K562 (cell line): ENCODE measurements around the gene LDLR. TPM values are rescaled to one million over a fixed set of nuclear protein-coding genes. Genes with fewer than 3 reads are reported as not detected.

Experiments
- DDX20 ChIP-seq: fragments of 450-650 bp; IDR thresholded peaks from 2 replicates; pipeline ENCODE4 v1.6.1; 2016; ENCODE audit warnings: missing genetic modification characterization, low read depth, mild to moderate bottlenecking, missing compliant biosample characterization, moderate library complexity
- EWSR1 ChIP-seq: fragments of 450-650 bp; IDR thresholded peaks from 2 replicates; pipeline ENCODE4 v1.6.1; 2018; ENCODE audit warnings: borderline replicate concordance, mild to moderate bottlenecking, low read depth, moderate library complexity; ENCODE audit not compliant: partially characterized antibody
- GABPB1 ChIP-seq: sonication (generic); formaldehyde crosslinking; IDR thresholded peaks from 2 replicates; pipeline ENCODE4 v1.8.0; 2022; ENCODE audit warnings: mild to moderate bottlenecking, missing genetic modification reagents
- HBP1 ChIP-seq: fragments of 450-650 bp; formaldehyde crosslinking; IDR thresholded peaks from 2 replicates; pipeline ENCODE4 v1.4.0; 2022; ENCODE audit warnings: missing genetic modification characterization
- L3MBTL2 ChIP-seq: fragments of 450-650 bp; IDR thresholded peaks from 2 replicates; pipeline ENCODE4 v1.6.1; 2016; ENCODE audit warnings: mild to moderate bottlenecking, moderate library complexity
- MTA2 ChIP-seq: fragments of 450-650 bp; IDR thresholded peaks from 2 replicates; pipeline ENCODE4 v1.6.1; 2016; ENCODE audit warnings: low read depth
- NR2C1 ChIP-seq, 2 experiments: fragments of 450-650 bp; IDR thresholded peaks; 2 replicates each; pipeline ENCODE4 v1.6.1; 2017; ENCODE audit warnings: mild to moderate bottlenecking in 2 of 2, antibody characterized with exemption in 1 of 2, inconsistent platforms in 1 of 2, missing compliant biosample characterization in 1 of 2, missing genetic modification characterization in 1 of 2
- PRDM10 ChIP-seq: fragments of 450-650 bp; IDR thresholded peaks from 2 replicates; pipeline ENCODE4 v1.6.1; 2018; ENCODE audit not compliant: partially characterized antibody
- SAFB2 ChIP-seq: fragments of 200-400 bp; formaldehyde crosslinking; IDR thresholded peaks from 2 replicates; pipeline ENCODE4 v1.6.1; 2018; ENCODE audit warnings: borderline replicate concordance, low read length, low read depth, moderate library complexity; ENCODE audit not compliant: severe bottlenecking
- STAT5B ChIP-seq: fragments of 250-450 bp; sonication (Bioruptor Pico); IDR thresholded peaks from 2 replicates; pipeline ENCODE4 v1.8.0; 2021; ENCODE audit warnings: mild to moderate bottlenecking, inconsistent platforms
- ZNF217 ChIP-seq: sonication (generic); formaldehyde crosslinking; IDR thresholded peaks from 2 replicates; pipeline ENCODE4 v1.8.0; 2022; ENCODE audit warnings: mild to moderate bottlenecking, missing genetic modification reagents
- ZNF511 ChIP-seq: sonication (generic); formaldehyde crosslinking; IDR thresholded peaks from 2 replicates; pipeline ENCODE4 v1.8.0; 2022; ENCODE audit warnings: mild to moderate bottlenecking, missing genetic modification reagents
- ZNF639 ChIP-seq, 2 experiments: fragments of 200-800 bp in 1 of 2; sonication (Bioruptor generic) in 1 of 2; sonication (generic) in 1 of 2; formaldehyde crosslinking in 1 of 2; IDR thresholded peaks in 1 of 2; conservative IDR thresholded peaks in 1 of 2; 2 replicates each; pipeline versions ENCODE4 v1.5.0 to v1.6.1; 2016 to 2020; ENCODE audit warnings: missing compliant biosample characterization in 1 of 2, missing genetic modification characterization in 1 of 2, missing genetic modification reagents in 1 of 2
- polyA plus RNA-seq, 8 experiments: library from polyadenylated mRNA; depleted of rRNA in 4 of 8; stranded (reverse) in 5 of 8; unstranded in 3 of 8; fragments of >200 nt; fragmentation: Nextera tagmentation in 2 of 8; fragmentation: Illumina TruSeq in 1 of 8; extraction: Ambion mirVana in 2 of 8; extraction: Trizol in 1 of 8; gene quantifications; 2 replicates each; pipeline versions ENCODE4 v1.2.1 to v1.2.3, GENCODE V29; 2011 to 2014; ENCODE audit warnings: inconsistent platforms in 1 of 8, missing spikeins in 1 of 8
- total RNA-seq, 7 experiments: library from RNA; depleted of rRNA in 6 of 7; stranded (reverse); fragments of >200 nt in 6 of 7; fragmentation: Illumina TruSeq in 2 of 7; extraction: Trizol in 2 of 7; gene quantifications; 2 replicates each; pipeline versions ENCODE4 v1.2.1 to v1.2.3, GENCODE V29; 2011 to 2021; ENCODE audit warnings: low replicate concordance in 1 of 7
- TF ChIP-seq, protein P1 (sequence below): fragments of 450-650 bp; IDR thresholded peaks from 2 replicates; pipeline ENCODE4 v1.6.1; 2016; ENCODE audit warnings: antibody characterized with exemption
- TF ChIP-seq, protein P2 (sequence below), 3 experiments: fragments of 200-800 bp in 1 of 3; sonication (Bioruptor generic) in 1 of 3; sonication (generic) in 1 of 3; formaldehyde crosslinking in 1 of 3; IDR thresholded peaks; 2 replicates each; pipeline versions ENCODE4 v1.6.1 to v1.8.0; 2016 to 2022; ENCODE audit warnings: mild to moderate bottlenecking in 2 of 3, missing compliant biosample characterization in 2 of 3, missing genetic modification characterization in 2 of 3, missing genetic modification reagents in 1 of 3

Gene LDLR
- total and polyA plus RNA-seq, 9 of the 15 experiments (the other 6 are each of a cell fraction or from before 2014, with no cell fraction given): 19.9 to 114 (median 56.3) TPM

GRCh38 chr19:11089254-11090013, at the start of gene LDLR (continued):
- TF ChIP-seq HBP1 (CRISPR knock-in tag): no peak
- TF ChIP-seq L3MBTL2: peak; percentile 84
- TF ChIP-seq, protein P1, sequence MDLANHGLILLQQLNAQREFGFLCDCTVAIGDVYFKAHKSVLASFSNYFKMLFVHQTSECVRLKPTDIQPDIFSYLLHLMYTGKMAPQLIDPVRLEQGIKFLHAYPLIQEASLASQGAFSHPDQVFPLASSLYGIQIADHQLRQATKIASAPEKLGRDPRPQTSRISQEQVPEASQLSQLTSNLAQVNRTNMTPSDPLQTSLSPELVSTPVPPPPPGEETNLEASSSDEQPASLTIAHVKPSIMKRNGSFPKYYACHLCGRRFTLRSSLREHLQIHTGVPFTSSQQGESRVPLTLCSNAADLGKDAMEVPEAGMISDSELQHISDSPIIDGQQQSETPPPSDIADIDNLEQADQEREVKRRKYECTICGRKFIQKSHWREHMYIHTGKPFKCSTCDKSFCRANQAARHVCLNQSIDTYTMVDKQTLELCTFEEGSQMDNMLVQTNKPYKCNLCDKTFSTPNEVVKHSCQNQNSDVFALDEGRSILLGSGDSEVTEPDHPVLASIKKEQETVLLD: 0 out of 2 replicates have a peak, but pooled peaks have one; percentile 43
- TF ChIP-seq ZNF217 (CRISPR knock-in tag): no peak
- TF ChIP-seq, protein P2, sequence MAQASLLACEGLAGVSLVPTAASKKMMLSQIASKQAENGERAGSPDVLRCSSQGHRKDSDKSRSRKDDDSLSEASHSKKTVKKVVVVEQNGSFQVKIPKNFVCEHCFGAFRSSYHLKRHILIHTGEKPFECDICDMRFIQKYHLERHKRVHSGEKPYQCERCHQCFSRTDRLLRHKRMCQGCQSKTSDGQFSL (CRISPR knock-in tag; IDR thresholded peaks at IDR 0.05): 0 out of 2 replicates have a peak, but pooled peaks have one; percentile 9
- TF ChIP-seq, protein P2 (tag; IDR thresholded peaks at IDR 0.05): no peak
- peak; percentile 60 for TF ChIP-seq PRDM10
- no peak for TF ChIP-seq SAFB2
- no peak; a peak in 2 of 4 replicates for TF ChIP-seq ZNF639 (CRISPR knock-in tag; conservative IDR thresholded peaks at IDR 0.05 in 1 of 2, IDR thresholded peaks at IDR 0.05 in 1 of 2)
- no peak for TF ChIP-seq NR2C1 (IDR thresholded peaks at IDR 0.05)
- no peak for TF ChIP-seq NR2C1 (tag; IDR thresholded peaks at IDR 0.05)
- peak; percentile 58; the same call in 1 of the 2 replicates for TF ChIP-seq GABPB1 (CRISPR knock-in tag)
- peak; percentile 39; the same call in 1 of the 2 replicates for TF ChIP-seq ZNF511
- TF ChIP-seq DDX20 (tag): no peak
- TF ChIP-seq EWSR1: no peak
- 0 out of 2 replicates have a peak, but pooled peaks have one; percentile 18 for TF ChIP-seq MTA2
- no peak for TF ChIP-seq STAT5B (CRISPR knock-in tag)
